ENCODE measurements around the gene ORM2. TPM values are rescaled to one million over a fixed set of nuclear protein-coding genes. Genes with fewer than 3 reads are reported as not detected.

ORM2 gene
- total RNA-seq, 2 donors from 2014 or later, result not detected

DNA sequence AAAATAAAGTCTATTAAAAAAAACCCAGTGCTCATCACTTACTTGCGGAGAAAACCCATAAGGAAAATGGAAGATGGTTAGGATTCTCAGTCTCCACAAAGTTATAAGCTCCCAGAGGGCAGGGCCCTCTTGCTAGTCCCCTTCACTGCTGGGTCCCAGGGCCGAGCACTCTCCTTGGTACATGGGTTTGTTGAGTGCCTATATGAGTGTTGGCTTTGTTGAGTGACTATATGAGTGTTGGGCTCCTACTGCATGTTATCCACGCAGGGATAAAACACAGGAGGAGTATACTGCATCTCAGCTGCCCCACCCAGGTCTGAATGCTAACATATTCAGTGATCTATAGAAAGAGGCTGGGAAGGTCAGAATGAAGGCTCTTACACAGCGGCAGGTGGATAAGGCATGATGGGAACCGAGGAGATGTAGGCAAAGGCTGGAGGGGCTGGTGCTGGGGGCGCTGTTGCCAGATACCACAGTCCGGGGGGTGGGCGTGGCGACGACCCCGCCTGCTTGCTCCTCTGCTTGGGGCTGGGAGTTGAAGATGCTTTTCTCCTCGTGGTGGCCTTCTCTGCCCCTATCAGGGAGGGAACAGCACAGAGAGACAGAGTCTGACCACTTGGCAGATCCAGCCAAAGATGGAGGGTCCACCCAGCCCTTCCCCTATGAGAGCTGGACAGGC lies 11.6 kb downstream of the ORM2 start:
- H3K36me3 ChIP-seq, result peaks cover 79% of the 10 kb centered on the region
- no peaks in the 10 kb centered on the region for H3K27me3 ChIP-seq
- H3K27ac ChIP-seq, result no peak overlapping the region
- no peak overlapping the region for H3K4me3 ChIP-seq
- no peaks in the 10 kb centered on the region for H3K4me1 ChIP-seq
- TF ChIP-seq, protein P1, sequence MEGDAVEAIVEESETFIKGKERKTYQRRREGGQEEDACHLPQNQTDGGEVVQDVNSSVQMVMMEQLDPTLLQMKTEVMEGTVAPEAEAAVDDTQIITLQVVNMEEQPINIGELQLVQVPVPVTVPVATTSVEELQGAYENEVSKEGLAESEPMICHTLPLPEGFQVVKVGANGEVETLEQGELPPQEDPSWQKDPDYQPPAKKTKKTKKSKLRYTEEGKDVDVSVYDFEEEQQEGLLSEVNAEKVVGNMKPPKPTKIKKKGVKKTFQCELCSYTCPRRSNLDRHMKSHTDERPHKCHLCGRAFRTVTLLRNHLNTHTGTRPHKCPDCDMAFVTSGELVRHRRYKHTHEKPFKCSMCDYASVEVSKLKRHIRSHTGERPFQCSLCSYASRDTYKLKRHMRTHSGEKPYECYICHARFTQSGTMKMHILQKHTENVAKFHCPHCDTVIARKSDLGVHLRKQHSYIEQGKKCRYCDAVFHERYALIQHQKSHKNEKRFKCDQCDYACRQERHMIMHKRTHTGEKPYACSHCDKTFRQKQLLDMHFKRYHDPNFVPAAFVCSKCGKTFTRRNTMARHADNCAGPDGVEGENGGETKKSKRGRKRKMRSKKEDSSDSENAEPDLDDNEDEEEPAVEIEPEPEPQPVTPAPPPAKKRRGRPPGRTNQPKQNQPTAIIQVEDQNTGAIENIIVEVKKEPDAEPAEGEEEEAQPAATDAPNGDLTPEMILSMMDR (IDR thresholded peaks at IDR 0.05), result no peak
- no peak for DNase-seq (ENCODE audit: low spot score)
- H3K9me3 ChIP-seq, result no peaks in the 10 kb centered on the region

DNA sequence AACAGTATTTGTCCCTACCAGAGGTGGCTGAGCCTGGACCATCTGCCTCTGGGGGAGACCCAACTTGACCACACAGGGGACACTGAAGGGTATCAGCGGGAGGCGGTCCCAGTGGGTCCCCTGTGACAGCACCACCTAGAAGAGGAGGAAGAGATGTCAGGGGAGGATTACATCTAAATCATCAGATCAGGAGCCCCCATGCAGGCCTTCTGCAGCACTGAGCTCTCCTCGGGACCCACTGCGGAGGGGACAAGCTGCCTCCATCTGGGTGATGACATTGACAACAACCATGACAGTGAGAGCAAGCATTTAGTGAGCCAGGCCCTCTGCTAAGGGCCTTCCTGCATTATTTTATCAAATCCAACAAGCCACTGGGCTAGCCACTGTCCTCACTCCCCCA lies 12.3 kb downstream of the ORM2 start:
- no peak for DNase-seq (ENCODE audit: low spot score)
- no peak overlapping the region for H3K4me3 ChIP-seq
- H3K36me3 ChIP-seq, result peaks cover 80% of the 10 kb centered on the region
- H3K27me3 ChIP-seq, result no peaks in the 10 kb centered on the region
- H3K27ac ChIP-seq, result no peak overlapping the region
- no peaks in the 10 kb centered on the region for H3K9me3 ChIP-seq
- TF ChIP-seq, protein P1 (IDR thresholded peaks at IDR 0.05), result no peak
- H3K4me1 ChIP-seq, result no peaks in the 10 kb centered on the region

DNA sequence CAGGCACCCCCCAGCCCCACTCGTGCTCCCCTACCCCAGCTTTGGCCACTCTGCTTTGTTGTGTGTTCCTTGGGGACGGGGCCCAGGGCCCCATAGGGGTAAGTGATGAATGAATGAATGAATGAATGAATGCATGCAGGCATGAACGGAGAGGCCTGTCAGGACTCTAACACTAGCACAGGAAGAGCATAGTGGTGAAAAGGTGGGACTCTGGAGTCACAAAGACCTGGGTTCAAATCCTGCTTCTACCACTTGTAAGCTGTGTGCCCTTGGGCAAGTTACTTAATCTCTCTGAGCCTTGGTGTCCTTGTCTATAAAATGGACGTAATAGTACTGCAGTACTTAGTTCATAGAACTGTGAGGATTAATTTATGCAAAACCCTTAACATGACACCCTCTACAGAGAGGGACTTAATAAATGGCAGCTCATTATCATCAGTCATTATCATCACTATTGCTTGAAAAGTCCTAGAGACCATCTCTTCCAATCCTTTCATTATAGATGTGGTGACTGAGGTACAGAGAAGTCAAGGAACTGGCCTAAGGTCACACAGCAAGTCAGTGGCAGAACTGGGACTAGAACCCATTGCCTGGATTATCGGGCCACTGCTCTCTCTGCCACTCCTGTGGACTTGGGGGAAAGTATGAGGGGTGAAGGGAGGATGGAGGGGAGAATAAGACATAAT lies 13.2 kb downstream of the ORM2 start:
- no peak overlapping the region for H3K4me3 ChIP-seq
- no peaks in the 10 kb centered on the region for H3K27me3 ChIP-seq
- H3K4me1 ChIP-seq, result no peaks in the 10 kb centered on the region
- H3K9me3 ChIP-seq, result no peaks in the 10 kb centered on the region
- DNase-seq (ENCODE audit: low spot score), result no peak
- TF ChIP-seq, protein P1 (IDR thresholded peaks at IDR 0.05), result no peak
- no peak overlapping the region for H3K27ac ChIP-seq
- peaks cover 80% of the 10 kb centered on the region for H3K36me3 ChIP-seq

DNA sequence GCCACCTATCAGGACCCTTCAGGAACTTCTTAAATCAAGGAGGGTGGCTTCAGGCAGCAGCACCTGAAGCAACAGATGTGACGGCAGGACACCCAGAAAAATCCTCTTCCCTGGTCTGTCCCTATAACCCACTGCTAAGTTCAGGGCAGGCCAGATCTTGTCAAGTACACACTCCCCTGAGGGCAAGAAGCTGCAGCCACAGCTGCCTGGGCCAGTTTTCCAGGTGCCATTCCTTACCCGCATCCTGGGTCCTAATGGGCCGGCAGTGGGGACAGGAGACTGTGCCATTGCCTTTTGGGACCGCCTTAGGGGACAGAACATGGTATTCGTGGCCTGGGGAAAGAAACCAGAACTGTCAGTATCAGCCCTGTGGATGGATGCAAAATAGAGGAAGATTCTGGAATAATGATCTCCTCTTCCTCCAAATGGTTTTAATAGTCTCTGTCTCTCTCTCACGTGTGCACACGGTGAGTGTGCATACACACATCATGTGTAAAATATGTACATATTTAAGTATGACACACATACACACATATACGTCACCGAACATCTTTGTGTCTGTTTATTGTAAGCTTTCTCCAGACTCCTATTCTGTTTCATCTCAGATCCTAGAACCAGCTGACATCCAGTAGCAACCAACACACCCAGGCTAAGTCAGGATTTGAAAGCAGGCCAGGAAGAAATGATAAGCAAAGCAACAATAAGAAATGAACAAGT lies 14.0 kb downstream of the ORM2 start:
- Histone ChIP-seq H3K36me3 (peaks cover 77% of the 10 kb centered on the region), H3K9me3 (no peaks in the 10 kb centered on the region), H3K27ac (no peak overlapping the region), H3K27me3 (no peaks in the 10 kb centered on the region), H3K4me3 (no peak overlapping the region), H3K4me1 (peaks cover 0 to 2% of the 10 kb centered on the region in 2 donors)
- DNase-seq (ENCODE audit: low spot score), result no peak
- TF ChIP-seq, protein P1 (IDR thresholded peaks at IDR 0.05), result no peak

DNA sequence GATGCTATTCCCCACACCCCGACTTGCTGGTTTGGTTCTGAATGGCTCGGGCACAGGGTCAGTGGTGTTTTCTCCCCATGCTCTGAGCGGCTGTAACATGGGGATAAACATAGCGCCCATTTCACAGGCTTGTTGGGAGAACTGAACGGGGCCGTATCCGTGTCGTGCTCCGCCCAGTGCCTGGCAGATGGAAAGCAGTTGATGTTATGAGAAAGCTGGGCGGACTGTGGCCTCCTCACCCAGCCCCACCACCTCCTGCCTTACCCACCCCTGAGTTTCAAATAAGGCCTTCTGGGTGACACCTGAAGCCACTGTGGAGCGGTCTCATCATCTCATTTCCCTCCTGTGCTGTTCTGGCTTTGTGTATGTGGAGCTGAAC lies 14.5 kb downstream of the ORM2 start:
- no peak for DNase-seq (ENCODE audit: low spot score)
- peaks cover 74% of the 10 kb centered on the region for H3K36me3 ChIP-seq
- no peaks in the 10 kb centered on the region for H3K27me3 ChIP-seq
- H3K27ac ChIP-seq, result no peak overlapping the region
- no peaks in the 10 kb centered on the region for H3K9me3 ChIP-seq
- TF ChIP-seq, protein P1 (IDR thresholded peaks at IDR 0.05), result no peak
- H3K4me1 ChIP-seq, result peaks cover 0 to 8% of the 10 kb centered on the region in 2 donors
- H3K4me3 ChIP-seq, result no peak overlapping the region

All from right atrium auricular region (tissue), 2 donors.